ENCODE results near the gene ZDHHC14. TPM values are rescaled to one million over a fixed set of nuclear protein-coding genes. Genes with fewer than 3 reads are reported as not detected.

The ZDHHC14 gene
- polyA plus RNA-seq, 1 donor = 6.7 TPM

- peak; percentile 87 for DNase-seq
Observed at GRCh38 chr6:157650261-157650640, 269.3 kb downstream of the ZDHHC14 start.

- DNase-seq = no peak
Observed at GRCh38 chr6:157650801-157651200, 269.8 kb downstream of the ZDHHC14 start.

GRCh38 chr6:157651731-157652490 is 270.9 kb downstream of the ZDHHC14 start:
- DNase-seq = no peak

- no peak for DNase-seq
Observed at GRCh38 chr6:157652601-157653363, 271.8 kb downstream of the ZDHHC14 start.

GRCh38 chr6:157653521-157653920 is 272.5 kb downstream of the ZDHHC14 start:
- no peak for DNase-seq

GRCh38 chr6:157655139-157655538 is 274.1 kb downstream of the ZDHHC14 start:
- DNase-seq = no peak

GRCh38 chr6:157656437-157656997 is 275.5 kb downstream of the ZDHHC14 start:
- DNase-seq = no peak

GRCh38 chr6:157657754-157658153 is 276.8 kb downstream of the ZDHHC14 start:
- DNase-seq = no peak

- no peak for DNase-seq
Observed at GRCh38 chr6:157658301-157658700, 277.3 kb downstream of the ZDHHC14 start.

GRCh38 chr6:157659536-157660271 is 278.7 kb downstream of the ZDHHC14 start:
- DNase-seq = no peak

- DNase-seq = no peak
Observed at GRCh38 chr6:157660414-157660813, 279.4 kb downstream of the ZDHHC14 start.

GRCh38 chr6:157661652-157662051 is 280.7 kb downstream of the ZDHHC14 start:
- DNase-seq = no peak

- DNase-seq = no peak
Observed at GRCh38 chr6:157663261-157663660, 282.3 kb downstream of the ZDHHC14 start.

- DNase-seq = no peak
Observed at GRCh38 chr6:157665180-157665579, 284.2 kb downstream of the ZDHHC14 start.

GRCh38 chr6:157666729-157667128 is 285.7 kb downstream of the ZDHHC14 start:
- no peak for DNase-seq

GRCh38 chr6:157667211-157668008 is 286.4 kb downstream of the ZDHHC14 start:
- peak; percentile 77 for DNase-seq

GRCh38 chr6:157668009-157668401 is 287.0 kb downstream of the ZDHHC14 start:
- DNase-seq = no peak

- no peak for DNase-seq
Observed at GRCh38 chr6:157668713-157669112, 287.7 kb downstream of the ZDHHC14 start.

- DNase-seq = no peak
Observed at GRCh38 chr6:157669323-157669722, 288.3 kb downstream of the ZDHHC14 start.

GRCh38 chr6:157669747-157670216 is 288.8 kb downstream of the ZDHHC14 start:
- peak; percentile 90 for DNase-seq

GRCh38 chr6:157670466-157671186 is 289.6 kb downstream of the ZDHHC14 start:
- DNase-seq = no peak
